Measurements from ENCODE around the gene CCDC88C. TPM values are rescaled to one million over a fixed set of nuclear protein-coding genes. Genes with fewer than 3 reads are reported as not detected.

The CCDC88C gene
- total RNA-seq, 1 experiment from 2014 or later: 29.8 TPM

DNA sequence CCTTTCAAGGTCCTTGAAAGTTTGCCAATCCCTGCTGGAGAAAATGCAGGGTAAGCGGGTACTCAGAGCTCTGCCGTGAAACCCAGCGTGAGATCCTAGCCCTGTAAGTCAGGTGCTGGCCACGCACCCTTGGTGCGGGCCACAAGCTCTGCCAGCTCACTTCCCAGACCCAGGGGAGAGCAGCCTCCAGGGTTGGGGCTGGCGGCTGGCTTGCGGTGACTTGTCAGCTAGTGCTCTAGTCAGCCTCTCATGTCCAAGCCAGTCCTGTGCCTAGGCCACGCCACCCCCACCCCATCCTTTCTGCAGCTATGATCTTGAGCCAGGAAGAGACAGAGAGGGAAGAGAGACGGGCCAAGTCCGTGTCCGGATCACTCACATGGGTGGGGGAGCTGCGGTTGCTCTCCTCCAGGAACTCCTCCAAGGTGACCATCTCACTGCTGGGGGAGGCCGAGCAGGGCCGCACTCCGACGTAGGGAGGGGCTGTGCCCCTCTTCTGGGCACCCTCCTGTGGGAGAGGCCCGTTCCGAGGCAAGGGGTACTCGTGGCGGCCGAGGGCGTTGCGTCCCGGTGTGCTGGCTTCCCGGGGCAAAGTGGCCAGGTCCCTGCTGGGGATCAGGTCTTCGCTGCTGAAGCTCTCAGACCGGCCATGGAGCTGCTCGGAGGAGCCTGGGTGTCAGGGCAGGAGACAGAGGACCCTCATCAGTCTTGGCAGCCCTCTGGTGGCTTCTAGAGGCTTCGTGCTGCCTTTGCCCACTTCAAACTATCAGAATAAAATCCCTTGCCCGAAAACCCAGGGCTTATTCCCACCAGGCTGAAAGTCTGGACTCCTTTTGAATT is 139.9 kb downstream of the CCDC88C start:
- peaks cover 9% of the 10 kb centered on the region for H3K36me3 Mint-ChIP-seq (ENCODE audit: insufficient read depth, unreplicated experiment)
- no peak overlapping the region for H3K4me3 Mint-ChIP-seq (ENCODE audit: unreplicated experiment)
- POLR2A ChIA-PET: no interaction called here
- TF ChIP-seq, protein P1, sequence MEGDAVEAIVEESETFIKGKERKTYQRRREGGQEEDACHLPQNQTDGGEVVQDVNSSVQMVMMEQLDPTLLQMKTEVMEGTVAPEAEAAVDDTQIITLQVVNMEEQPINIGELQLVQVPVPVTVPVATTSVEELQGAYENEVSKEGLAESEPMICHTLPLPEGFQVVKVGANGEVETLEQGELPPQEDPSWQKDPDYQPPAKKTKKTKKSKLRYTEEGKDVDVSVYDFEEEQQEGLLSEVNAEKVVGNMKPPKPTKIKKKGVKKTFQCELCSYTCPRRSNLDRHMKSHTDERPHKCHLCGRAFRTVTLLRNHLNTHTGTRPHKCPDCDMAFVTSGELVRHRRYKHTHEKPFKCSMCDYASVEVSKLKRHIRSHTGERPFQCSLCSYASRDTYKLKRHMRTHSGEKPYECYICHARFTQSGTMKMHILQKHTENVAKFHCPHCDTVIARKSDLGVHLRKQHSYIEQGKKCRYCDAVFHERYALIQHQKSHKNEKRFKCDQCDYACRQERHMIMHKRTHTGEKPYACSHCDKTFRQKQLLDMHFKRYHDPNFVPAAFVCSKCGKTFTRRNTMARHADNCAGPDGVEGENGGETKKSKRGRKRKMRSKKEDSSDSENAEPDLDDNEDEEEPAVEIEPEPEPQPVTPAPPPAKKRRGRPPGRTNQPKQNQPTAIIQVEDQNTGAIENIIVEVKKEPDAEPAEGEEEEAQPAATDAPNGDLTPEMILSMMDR (IDR thresholded peaks at IDR 0.05; ENCODE audit: insufficient read depth in 1 of 2, low read depth in 1 of 2, low read length in 1 of 2, severe bottlenecking in 1 of 2, unreplicated experiment in 1 of 2): no peak
- intact Hi-C loops (cut with micrococcal nuclease; ENCODE audit: unreplicated experiment): no loop called here
- BruUV-seq (replicated peaks): no TSS peak
- no peaks in the 10 kb centered on the region for H3K27me3 ChIP-seq (replicated peaks; ENCODE audit: control insufficient read depth, insufficient read depth, low read length)
- H3K9me3 Mint-ChIP-seq (ENCODE audit: unreplicated experiment): no peaks in the 10 kb centered on the region
- no peak for DNase-seq
- H3K27me3 Mint-ChIP-seq (ENCODE audit: insufficient read depth, unreplicated experiment): no peaks in the 10 kb centered on the region
- H3K4me1 Mint-ChIP-seq (ENCODE audit: low read depth, unreplicated experiment): no peaks in the 10 kb centered on the region
- no peaks in the 10 kb centered on the region for H3K36me3 ChIP-seq (ENCODE audit: control insufficient read depth, insufficient read depth, low read length)
- no peak overlapping the region for H3K4me3 ChIP-seq (ENCODE audit: low read depth, low read length)
- CTCF ChIA-PET: interaction anchor here (0.7 to 0.8 kb wide), 2 partner anchors 9 to 217 kb away, joined by 3 to 4 read pairs; no protein-coding TSS in a partner anchor
- H3K9me3 ChIP-seq: no peaks in the 10 kb centered on the region
- no peaks in the 10 kb centered on the region for H3K4me1 ChIP-seq
- H3K27ac Mint-ChIP-seq (ENCODE audit: unreplicated experiment): no peak overlapping the region

DNA sequence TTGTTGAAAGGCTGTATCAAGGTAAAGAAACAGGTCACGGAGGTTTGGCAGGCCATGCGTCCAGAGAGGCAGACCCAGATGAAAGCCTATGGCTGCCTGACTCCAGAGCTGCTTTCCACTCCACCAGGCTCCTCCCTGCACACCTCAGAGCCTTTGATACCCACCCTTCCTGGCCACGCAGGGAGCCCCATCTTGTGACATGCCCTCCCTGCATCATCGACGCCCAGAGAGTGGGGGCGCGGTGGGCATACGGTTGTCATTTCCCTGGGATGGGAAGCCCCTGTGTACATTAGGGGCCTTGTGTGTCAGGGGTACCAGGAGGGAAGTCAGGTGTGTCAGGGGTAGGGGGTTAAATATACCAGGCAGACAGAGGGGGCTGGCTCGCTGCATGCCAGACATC is 142.8 kb downstream of the CCDC88C start:
- H3K9me3 Mint-ChIP-seq (ENCODE audit: unreplicated experiment): no peaks in the 10 kb centered on the region
- no peak overlapping the region for H3K27ac Mint-ChIP-seq (ENCODE audit: unreplicated experiment)
- Histone ChIP-seq H3K9me3 (no peaks in the 10 kb centered on the region), H3K36me3 (ENCODE audit: control insufficient read depth, insufficient read depth, low read length) (no peaks in the 10 kb centered on the region), H3K4me1 (no peaks in the 10 kb centered on the region), H3K27me3 (replicated peaks; ENCODE audit: control insufficient read depth, insufficient read depth, low read length) (no peaks in the 10 kb centered on the region), H3K4me3 (ENCODE audit: low read depth, low read length) (no peak overlapping the region)
- no peaks in the 10 kb centered on the region for H3K4me1 Mint-ChIP-seq (ENCODE audit: low read depth, unreplicated experiment)
- H3K36me3 Mint-ChIP-seq (ENCODE audit: insufficient read depth, unreplicated experiment): no peaks in the 10 kb centered on the region
- ChIA-PET CTCF (interaction anchor here (0.9 kb wide), 1 partner anchor 97 kb away, joined by 3 read pairs; no protein-coding TSS in a partner anchor), POLR2A (no interaction called here)
- intact Hi-C loops (cut with micrococcal nuclease; ENCODE audit: unreplicated experiment): no loop called here
- no peak overlapping the region for H3K4me3 Mint-ChIP-seq (ENCODE audit: unreplicated experiment)
- TF ChIP-seq, protein P1 (IDR thresholded peaks at IDR 0.05; ENCODE audit: insufficient read depth in 1 of 2, low read depth in 1 of 2, low read length in 1 of 2, severe bottlenecking in 1 of 2, unreplicated experiment in 1 of 2): no peak
- no TSS peak for BruUV-seq (replicated peaks)
- no peak for DNase-seq
- no peaks in the 10 kb centered on the region for H3K27me3 Mint-ChIP-seq (ENCODE audit: insufficient read depth, unreplicated experiment)

DNA sequence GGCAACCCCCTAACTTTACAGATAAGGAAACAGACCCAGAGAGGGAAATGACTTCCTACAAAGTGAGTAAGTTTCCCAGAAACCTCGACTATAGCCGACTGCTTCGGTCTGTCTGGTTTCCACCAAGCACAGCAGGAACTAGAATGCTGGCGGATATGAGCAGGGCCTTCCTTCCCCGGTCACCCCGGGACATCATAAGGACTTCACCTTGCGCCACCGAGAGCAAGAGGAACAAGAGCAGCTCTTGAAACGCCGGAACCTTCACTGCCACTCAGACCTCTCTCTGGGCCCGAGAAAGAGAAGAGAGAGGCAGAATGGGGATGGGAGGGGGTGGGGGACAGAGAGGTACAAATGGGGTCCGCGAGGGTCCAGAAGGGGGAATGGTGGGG is 143.7 kb downstream of the CCDC88C start:
- H3K27me3 Mint-ChIP-seq (ENCODE audit: insufficient read depth, unreplicated experiment): no peaks in the 10 kb centered on the region
- Histone ChIP-seq H3K4me1 (no peaks in the 10 kb centered on the region), H3K27me3 (replicated peaks; ENCODE audit: control insufficient read depth, insufficient read depth, low read length) (no peaks in the 10 kb centered on the region), H3K9me3 (no peaks in the 10 kb centered on the region), H3K4me3 (ENCODE audit: low read depth, low read length) (no peak overlapping the region), H3K36me3 (ENCODE audit: control insufficient read depth, insufficient read depth, low read length) (no peaks in the 10 kb centered on the region)
- ChIA-PET CTCF (no interaction called here), POLR2A (no interaction called here)
- no TSS peak for BruUV-seq (replicated peaks)
- no peak overlapping the region for H3K4me3 Mint-ChIP-seq (ENCODE audit: unreplicated experiment)
- intact Hi-C loops (cut with micrococcal nuclease; ENCODE audit: unreplicated experiment): no loop called here
- TF ChIP-seq, protein P1 (IDR thresholded peaks at IDR 0.05; ENCODE audit: insufficient read depth in 1 of 2, low read depth in 1 of 2, low read length in 1 of 2, severe bottlenecking in 1 of 2, unreplicated experiment in 1 of 2): no peak
- DNase-seq: no peak
- no peaks in the 10 kb centered on the region for H3K9me3 Mint-ChIP-seq (ENCODE audit: unreplicated experiment)
- no peak overlapping the region for H3K27ac Mint-ChIP-seq (ENCODE audit: unreplicated experiment)
- no peaks in the 10 kb centered on the region for H3K4me1 Mint-ChIP-seq (ENCODE audit: low read depth, unreplicated experiment)
- peaks cover 8% of the 10 kb centered on the region for H3K36me3 Mint-ChIP-seq (ENCODE audit: insufficient read depth, unreplicated experiment)
